ENCODE measurements around the gene NTN1. TPM values are rescaled to one million over a fixed set of nuclear protein-coding genes. Genes with fewer than 3 reads are reported as not detected.

Gene NTN1
- total and polyA plus RNA-seq, 8 donors = 2.0 to 12.9 (median 9.0) TPM

- Histone ChIP-seq H3K4me1 (no peaks in the 10 kb centered on the region), H3K4me3 (no peak overlapping the region), H3K27me3 (no peaks in the 10 kb centered on the region), H3K27ac (no peak overlapping the region), H3K36me3 (no peaks in the 10 kb centered on the region), H3K9me3 (no peaks in the 10 kb centered on the region)
- no peak for TF ChIP-seq CTCF (IDR thresholded peaks at IDR 0.05)
- ATAC-seq (no peak), DNase-seq (no peak)
- intact Hi-C loops (cut with DNase I) = no loop called here
Observed at GRCh38 chr17:9269350-9270035, 248.2 kb downstream of the NTN1 start.

- Histone ChIP-seq H3K27ac (no peak overlapping the region), H3K27me3 (no peaks in the 10 kb centered on the region)
- intact Hi-C loops (cut with DNase I) = no loop called here
Observed at GRCh38 chr17:9270921-9271320, 249.6 kb downstream of the NTN1 start.

GRCh38 chr17:9271989-9272388 lies 250.7 kb downstream of the NTN1 start:
- ATAC-seq (no peak), DNase-seq (no peak)
- Histone ChIP-seq H3K27me3 (no peaks in the 10 kb centered on the region), H3K4me3 (no peak overlapping the region), H3K9me3 (no peaks in the 10 kb centered on the region), H3K27ac (no peak overlapping the region), H3K36me3 (no peaks in the 10 kb centered on the region), H3K4me1 (no peaks in the 10 kb centered on the region)
- intact Hi-C loops (cut with DNase I) = no loop called here
- TF ChIP-seq CTCF (IDR thresholded peaks at IDR 0.05) = no peak

More at GRCh38 chr17:9270921-9271320, 249.6 kb downstream of the NTN1 start:
- Histone ChIP-seq H3K36me3 (no peaks in the 10 kb centered on the region), H3K4me3 (no peak overlapping the region), H3K4me1 (no peaks in the 10 kb centered on the region), H3K9me3 (no peaks in the 10 kb centered on the region)
- ATAC-seq (no peak), DNase-seq (no peak)
- TF ChIP-seq CTCF (IDR thresholded peaks at IDR 0.05) = no peak

- no peaks in the 10 kb centered on the region for H3K27me3 ChIP-seq
- H3K4me1 ChIP-seq = no peaks in the 10 kb centered on the region
- TF ChIP-seq CTCF (IDR thresholded peaks at IDR 0.05) = no peak
- ATAC-seq = no peak
- intact Hi-C loops (cut with DNase I) = no loop called here
- H3K27ac ChIP-seq = no peak overlapping the region
- H3K36me3 ChIP-seq = no peaks in the 10 kb centered on the region
- H3K9me3 ChIP-seq = no peaks in the 10 kb centered on the region
- DNase-seq = no peak
- no peak overlapping the region for H3K4me3 ChIP-seq
Observed at GRCh38 chr17:9272501-9273200, 251.3 kb downstream of the NTN1 start.
